MCF 10A (cell line): Measurements from ENCODE around the gene ARHGAP11A. TPM values are rescaled to one million over a fixed set of nuclear protein-coding genes. Genes with fewer than 3 reads are reported as not detected.

Source experiments
- BruUV-seq: library from RNA; stranded (reverse); fragments of 400-500 nt; replicated peaks from 2 replicates; lab custom pipeline; 2021; lab: Mats Ljungman, UMichigan
- CTCF ChIA-PET: fragments of 300-600 bp; sonication (Branson Sonifier 250); formaldehyde crosslinking; extraction: SDS; loops from one replicate; lab custom pipeline; 2021; ENCODE audit warnings: antibody characterized with exemption, inconsistent platforms; lab: Yijun Ruan, JAX
- POLR2A ChIA-PET: fragments of 300-600, 350-650 bp; sonication (Branson Sonifier 250); formaldehyde crosslinking; extraction: SDS; loops from one replicate; lab custom pipeline; 2020; ENCODE audit warnings: antibody characterized with exemption, inconsistent platforms; lab: Yijun Ruan, JAX
- DNase-seq: peaks from one replicate; pipeline ENCODE4 v3.0.0-alpha.2; 2018; ENCODE audit not compliant: unreplicated experiment
- H3K27ac Mint-ChIP-seq: one replicate; pipeline ENCODE4 v1.8.0; 2022; ENCODE audit warnings: mild to moderate bottlenecking, low read depth, mixed read lengths; ENCODE audit not compliant: unreplicated experiment
- H3K27me3 Mint-ChIP-seq: one replicate; pipeline ENCODE4 v1.8.0; 2022; ENCODE audit warnings: mixed read lengths; ENCODE audit not compliant: insufficient read depth, unreplicated experiment
- H3K36me3 Mint-ChIP-seq: one replicate; pipeline ENCODE4 v1.8.0; 2022; ENCODE audit warnings: mild to moderate bottlenecking, moderate library complexity, mixed read lengths; ENCODE audit not compliant: insufficient read depth, unreplicated experiment
- H3K4me1 Mint-ChIP-seq: one replicate; pipeline ENCODE4 v1.8.0; 2022; ENCODE audit warnings: mixed read lengths; ENCODE audit not compliant: insufficient read depth, unreplicated experiment
- H3K4me3 Mint-ChIP-seq: one replicate; pipeline ENCODE4 v1.8.0; 2022; ENCODE audit warnings: mild to moderate bottlenecking, moderate library complexity, mixed read lengths; ENCODE audit not compliant: unreplicated experiment
- H3K9me3 Mint-ChIP-seq: one replicate; pipeline ENCODE4 v1.8.0; 2022; ENCODE audit warnings: mixed read lengths; ENCODE audit not compliant: unreplicated experiment
- intact Hi-C: fragments of 100-400 bp; cut with micrococcal nuclease; formaldehyde crosslinking; loops from 2 replicates; pipeline ENCODE4 v1.14.1; 2022
- total RNA-seq: library from RNA; stranded (reverse); gene quantifications from 2 replicates; pipeline ENCODE4 v1.2.3, GENCODE V29; 2022
- TF ChIP-seq, protein P1 (sequence below): fragments of 200-600 bp; IDR thresholded peaks from one replicate; pipeline ENCODE4 v1.8.0; 2022; ENCODE audit warnings: antibody characterized with exemption, mild to moderate bottlenecking; ENCODE audit not compliant: unreplicated experiment

Gene ARHGAP11A
- total RNA-seq, 1 experiment from 2014 or later = 71.8 TPM

DNA sequence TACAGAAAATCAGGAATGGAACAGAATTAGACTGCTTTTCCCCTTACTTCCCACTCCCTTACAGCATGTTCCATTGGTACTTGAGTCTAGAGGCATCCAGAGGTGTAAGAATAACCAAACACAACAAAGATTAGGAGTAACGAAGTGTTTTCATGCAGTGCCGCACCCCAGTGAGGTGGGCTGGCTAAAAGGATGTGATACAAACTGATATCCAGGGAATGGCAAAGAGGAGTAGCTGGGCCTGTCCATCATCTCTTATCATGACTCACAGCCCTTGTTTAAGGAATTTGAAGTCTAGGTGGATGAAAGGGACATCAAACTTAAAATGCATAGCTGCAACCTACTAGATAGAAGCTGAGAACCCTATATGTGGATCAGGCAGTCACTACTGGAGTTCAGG is 42.6 kb downstream of the ARHGAP11A start:
- ChIA-PET POLR2A (interaction anchor here (0.6 to 1.5 kb wide), 7 partner anchors 8 to 494 kb away, joined by 3 to 6 read pairs (median 4); no protein-coding TSS in a partner anchor), CTCF (interaction anchor here (0.6 to 7.6 kb wide), 14 partner anchors 8 to 474 kb away, joined by 3 to 151 read pairs (median 6); no protein-coding TSS in a partner anchor)
- Mint-ChIP-seq H3K36me3 (no peaks in the 10 kb centered on the region), H3K27ac (peak overlapping the region; percentile 39), H3K4me1 (peaks cover 31% of the 10 kb centered on the region), H3K9me3 (no peaks in the 10 kb centered on the region), H3K27me3 (no peaks in the 10 kb centered on the region), H3K4me3 (no peak overlapping the region)
- intact Hi-C loops = no loop called here
- BruUV-seq = no TSS peak
- TF ChIP-seq, protein P1, sequence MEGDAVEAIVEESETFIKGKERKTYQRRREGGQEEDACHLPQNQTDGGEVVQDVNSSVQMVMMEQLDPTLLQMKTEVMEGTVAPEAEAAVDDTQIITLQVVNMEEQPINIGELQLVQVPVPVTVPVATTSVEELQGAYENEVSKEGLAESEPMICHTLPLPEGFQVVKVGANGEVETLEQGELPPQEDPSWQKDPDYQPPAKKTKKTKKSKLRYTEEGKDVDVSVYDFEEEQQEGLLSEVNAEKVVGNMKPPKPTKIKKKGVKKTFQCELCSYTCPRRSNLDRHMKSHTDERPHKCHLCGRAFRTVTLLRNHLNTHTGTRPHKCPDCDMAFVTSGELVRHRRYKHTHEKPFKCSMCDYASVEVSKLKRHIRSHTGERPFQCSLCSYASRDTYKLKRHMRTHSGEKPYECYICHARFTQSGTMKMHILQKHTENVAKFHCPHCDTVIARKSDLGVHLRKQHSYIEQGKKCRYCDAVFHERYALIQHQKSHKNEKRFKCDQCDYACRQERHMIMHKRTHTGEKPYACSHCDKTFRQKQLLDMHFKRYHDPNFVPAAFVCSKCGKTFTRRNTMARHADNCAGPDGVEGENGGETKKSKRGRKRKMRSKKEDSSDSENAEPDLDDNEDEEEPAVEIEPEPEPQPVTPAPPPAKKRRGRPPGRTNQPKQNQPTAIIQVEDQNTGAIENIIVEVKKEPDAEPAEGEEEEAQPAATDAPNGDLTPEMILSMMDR = no peak
- DNase-seq = no peak

DNA sequence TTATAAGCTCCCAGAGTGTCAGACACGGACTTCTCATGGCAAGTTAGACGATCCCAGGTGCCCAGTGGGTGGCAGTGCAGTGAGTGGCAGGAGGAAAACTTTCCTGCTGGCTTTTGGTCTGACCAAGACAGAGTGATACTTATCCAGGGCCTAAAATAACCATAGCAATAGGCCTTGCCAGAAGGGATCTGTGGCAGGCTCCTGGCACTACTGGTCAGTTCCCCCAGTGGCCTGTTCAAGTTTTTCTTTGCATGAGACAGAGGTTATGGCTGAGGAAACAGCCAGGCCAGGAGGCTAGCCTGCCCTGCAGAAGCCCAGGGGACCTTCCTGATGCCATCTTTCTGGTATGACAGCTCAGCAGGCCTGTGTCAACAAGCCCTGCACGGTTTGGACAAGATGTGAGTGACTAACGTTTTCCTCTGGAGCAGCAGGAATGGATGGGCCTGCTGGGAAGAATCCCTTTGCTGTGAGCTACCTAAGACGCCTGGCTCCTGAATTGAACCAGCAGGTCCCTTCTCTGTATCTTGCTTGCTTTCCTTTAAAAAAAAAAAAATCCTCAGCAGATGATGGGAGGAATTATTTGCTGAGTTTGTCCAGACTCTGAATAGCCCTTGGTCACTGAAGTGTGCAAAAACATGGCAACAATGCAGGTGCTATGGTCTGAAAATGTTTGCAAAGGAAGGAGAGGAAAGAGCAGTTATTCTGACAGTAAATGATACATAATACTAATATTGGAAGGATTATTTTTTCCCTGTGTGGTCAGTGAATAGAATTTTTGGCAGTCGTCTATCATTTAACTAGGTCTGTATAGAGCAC is 44.2 kb downstream of the ARHGAP11A start:
- Mint-ChIP-seq H3K36me3 (no peaks in the 10 kb centered on the region), H3K4me1 (peaks cover 32% of the 10 kb centered on the region), H3K27ac (peak overlapping the region; percentile 65), H3K4me3 (no peak overlapping the region), H3K9me3 (no peaks in the 10 kb centered on the region), H3K27me3 (no peaks in the 10 kb centered on the region)
- intact Hi-C loops = no loop called here
- peak; percentile 79 for DNase-seq
- TF ChIP-seq, protein P1 = no peak
- ChIA-PET POLR2A (interaction anchor here (1.2 to 1.6 kb wide), 4 partner anchors 10 to 493 kb away, joined by 3 to 6 read pairs (median 4); no protein-coding TSS in a partner anchor), CTCF (interaction anchor here (0.7 to 7.6 kb wide), 18 partner anchors 9 to 473 kb away, joined by 3 to 151 read pairs (median 6); no protein-coding TSS in a partner anchor)
- no TSS peak for BruUV-seq

GRCh38 chr15:32663671-32664070 is 48.4 kb downstream of the ARHGAP11A start:
- ChIA-PET CTCF (interaction anchor here (0.6 to 7.6 kb wide), 30 partner anchors 13 to 1862 kb away, joined by 3 to 151 read pairs (median 8); no protein-coding TSS in a partner anchor), POLR2A (no interaction called here)
- intact Hi-C loops = loop anchor here (2.0 kb wide), 1 partner anchor 181 kb away; no protein-coding TSS in a partner anchor
- BruUV-seq = no TSS peak
- Mint-ChIP-seq H3K27me3 (no peaks in the 10 kb centered on the region), H3K36me3 (peaks cover 4% of the 10 kb centered on the region), H3K4me3 (no peak overlapping the region), H3K9me3 (no peaks in the 10 kb centered on the region), H3K27ac (no peak overlapping the region), H3K4me1 (peaks cover 17% of the 10 kb centered on the region)
- no peak for DNase-seq
- TF ChIP-seq, protein P1 = no peak

- ChIA-PET POLR2A (interaction anchor here (0.5 kb wide), 1 partner anchor 74 kb away, joined by 3 read pairs; no protein-coding TSS in a partner anchor), CTCF (interaction anchor here (0.7 to 6.3 kb wide), 8 partner anchors 11 to 334 kb away, joined by 3 to 89 read pairs (median 25); no protein-coding TSS in a partner anchor)
- H3K9me3 Mint-ChIP-seq = no peaks in the 10 kb centered on the region
- TF ChIP-seq, protein P1 = no peak
- no peaks in the 10 kb centered on the region for H3K27me3 Mint-ChIP-seq
- intact Hi-C loops = no loop called here
- no peak overlapping the region for H3K27ac Mint-ChIP-seq
- H3K4me3 Mint-ChIP-seq = no peak overlapping the region
- H3K36me3 Mint-ChIP-seq = peaks cover 4% of the 10 kb centered on the region
- no TSS peak for BruUV-seq
- no peak for DNase-seq
- H3K4me1 Mint-ChIP-seq = peaks cover 9% of the 10 kb centered on the region
Observed at GRCh38 chr15:32664796-32665195, 49.5 kb downstream of the ARHGAP11A start.
